Endothelial cell of umbilical vein (primary cell): ENCODE data around the gene TARDBP. TPM values are rescaled to one million over a fixed set of nuclear protein-coding genes. Genes with fewer than 3 reads are reported as not detected.

ENCODE experiments used
- BruUV-seq: library from RNA; stranded (reverse); fragments of 400-500 nt; replicated peaks from 2 replicates; lab custom pipeline; 2021; lab: Mats Ljungman, UMichigan
- CTCF ChIA-PET: fragments of 300-600, 350-600 bp; sonication (Branson Sonifier 250); formaldehyde crosslinking; loops from one replicate; lab custom pipeline; 2021; ENCODE audit warnings: antibody characterized with exemption, inconsistent platforms; lab: Charles Lee
- POLR2A ChIA-PET: fragments of 300-600, 350-600 bp; sonication (Branson Sonifier 250); formaldehyde crosslinking; loops from one replicate; lab custom pipeline; 2021; ENCODE audit warnings: antibody characterized with exemption, inconsistent platforms; lab: Charles Lee
- DNase-seq: peaks from one replicate; pipeline ENCODE4 v3.0.0-alpha.2; 2011; ENCODE audit warnings: low read depth, low spot score
- FAIRE-seq: peaks from 2 replicates; lab custom pipeline; 2011; peaks lifted over from hg19 to GRCh38; lab: Jason Lieb, UNC
- H2AFZ ChIP-seq: 2 replicates; pipeline ENCODE4 v1.6.0; 2012; ENCODE audit warnings: low read depth, low read length, control low read depth, inconsistent platforms
- H3K27ac ChIP-seq: 2 replicates; pipeline ENCODE4 v1.5.1; 2011; ENCODE audit warnings: low read depth, mild to moderate bottlenecking, control low read depth, low read length, moderate library complexity; ENCODE audit not compliant: insufficient read depth
- H3K27me3 ChIP-seq, 2 experiments: 2 replicates each; pipeline versions ENCODE4 v1.6.0 to v1.6.1; 2011; ENCODE audit warnings: low read length in 2 of 2, mixed read lengths in 1 of 2; ENCODE audit not compliant: control insufficient read depth in 2 of 2, insufficient read depth in 2 of 2
- H3K36me3 ChIP-seq, 2 experiments: 2 replicates in 1 of 2; 3 replicates in 1 of 2; pipeline ENCODE4 v1.5.1; 2011; ENCODE audit warnings: low read length in 2 of 2, mild to moderate bottlenecking in 1 of 2, moderate library complexity in 1 of 2; ENCODE audit not compliant: control insufficient read depth in 2 of 2, insufficient read depth in 2 of 2; ENCODE audit errors: extremely low read depth in 1 of 2
- H3K4me1 ChIP-seq: 3 replicates; pipeline ENCODE4 v1.5.1; 2011; ENCODE audit warnings: mild to moderate bottlenecking, low read length; ENCODE audit not compliant: control insufficient read depth, insufficient read depth; ENCODE audit errors: extremely low read depth
- H3K4me2 ChIP-seq: 2 replicates; pipeline ENCODE4 v1.6.1; 2011; ENCODE audit warnings: low read length, control low read depth, mixed read lengths; ENCODE audit not compliant: insufficient read depth
- H3K4me3 ChIP-seq, 3 experiments: fragments of 200-600 bp in 1 of 3; sonication (generic), shearing (Covaris generic) in 1 of 3; replicated peaks in 1 of 3; 2 replicates each; pipeline ENCODE4 v1.5.1; 2011 to 2016; ENCODE audit warnings: control low read depth in 3 of 3, low read length in 3 of 3, mild to moderate bottlenecking in 2 of 3, inconsistent platforms in 1 of 3, low read depth in 1 of 3, moderate library complexity in 1 of 3; ENCODE audit not compliant: insufficient read depth in 1 of 3
- H3K79me2 ChIP-seq: 2 replicates; pipeline ENCODE4 v1.6.0; 2012; ENCODE audit warnings: low read length, inconsistent platforms; ENCODE audit not compliant: control insufficient read depth, insufficient read depth
- H3K9ac ChIP-seq: replicated peaks from 2 replicates; pipeline ENCODE3; 2011; ENCODE audit warnings: low read length, control low read depth; ENCODE audit not compliant: insufficient read depth; ENCODE audit errors: extremely low read depth
- H3K9me1 ChIP-seq: replicated peaks from 3 replicates; pipeline ENCODE4 v1.6.0; 2011; ENCODE audit warnings: mild to moderate bottlenecking, low read length; ENCODE audit not compliant: control insufficient read depth, insufficient read depth; ENCODE audit errors: extremely low read depth
- H3K9me3 ChIP-seq: replicated peaks from 2 replicates; pipeline ENCODE4 v1.5.1; 2012; ENCODE audit warnings: low read length, inconsistent platforms; ENCODE audit not compliant: control insufficient read depth, insufficient read depth
- H4K20me1 ChIP-seq: replicated peaks from 2 replicates; pipeline ENCODE3; 2011; ENCODE audit warnings: mild to moderate bottlenecking, low read length; ENCODE audit not compliant: control insufficient read depth, insufficient read depth; ENCODE audit errors: extremely low read depth
- EZH2 ChIP-seq: IDR thresholded peaks from 2 replicates; pipeline ENCODE4 v1.6.1; 2012; ENCODE audit warnings: borderline replicate concordance, low read depth, mild to moderate bottlenecking, moderate library complexity, low read length, inconsistent platforms; ENCODE audit not compliant: severe bottlenecking
- FOS ChIP-seq: IDR thresholded peaks from 2 replicates; pipeline ENCODE4 v1.6.1; 2011; ENCODE audit warnings: mild to moderate bottlenecking, low read length, moderate library complexity, borderline replicate concordance; ENCODE audit not compliant: insufficient read depth
- GATA2 ChIP-seq: IDR thresholded peaks from 2 replicates; pipeline ENCODE4 v1.7.0; 2011; ENCODE audit warnings: low read depth, mild to moderate bottlenecking, moderate library complexity, mixed read lengths, low read length; ENCODE audit not compliant: insufficient read length, insufficient read depth
- JUN ChIP-seq: IDR thresholded peaks from 2 replicates; pipeline ENCODE4 v1.6.1; 2011; ENCODE audit warnings: borderline replicate concordance, low read depth; ENCODE audit not compliant: insufficient read length, insufficient read depth
- MYC ChIP-seq: IDR thresholded peaks from one replicate; pipeline ENCODE4 v1.6.1; 2011; ENCODE audit warnings: mild to moderate bottlenecking, low read depth, low read length
- POLR2A ChIP-seq: IDR thresholded peaks from 2 replicates; pipeline ENCODE4 v1.6.1; 2012; ENCODE audit warnings: low read depth, mild to moderate bottlenecking, control low read depth, low read length
- POLR2AphosphoS5 ChIP-seq: IDR thresholded peaks from 2 replicates; pipeline ENCODE4 v1.6.1; 2012; ENCODE audit warnings: low read depth, mild to moderate bottlenecking, control low read depth, low read length, moderate library complexity; ENCODE audit not compliant: insufficient read depth
- dilution Hi-C: fragments of 300-500 bp; cut with MboI; formaldehyde crosslinking; loops from one replicate; pipeline ENCODE4 v1.15.0; 2019; ENCODE audit warnings: low sequenced_read_pairs; ENCODE audit not compliant: extremely low pct_ligation_motif_present
- intact Hi-C: fragments of 100-400 bp; cut with micrococcal nuclease; formaldehyde crosslinking; loops from one replicate; pipeline ENCODE4 v1.10.0; 2022
- polyA plus RNA-seq, 4 experiments: library from polyadenylated mRNA; depleted of rRNA in 3 of 4; stranded (reverse) in 3 of 4; unstranded in 1 of 4; fragments of >200 nt; gene quantifications; 2 replicates each; pipeline versions ENCODE4 v1.2.1 to v1.2.3, GENCODE V29; 2011 to 2012; ENCODE audit warnings: missing spikeins in 1 of 4
- total RNA-seq: library from RNA; stranded (reverse); gene quantifications from 2 replicates; pipeline ENCODE4 v1.2.3, GENCODE V29; 2021
- TF ChIP-seq, protein P1 (sequence below): IDR thresholded peaks from 2 replicates; pipeline ENCODE4 v1.6.1; 2011; ENCODE audit not compliant: insufficient read depth, insufficient read length
- TF ChIP-seq, protein P2 (sequence below), 2 donors: IDR thresholded peaks; 1 replicate in 1 of 2; 2 replicates in 1 of 2; pipeline ENCODE4 v1.5.1; 2011; ENCODE audit warnings: low read length in 2 of 2, mild to moderate bottlenecking in 2 of 2, moderate library complexity in 2 of 2, control low read depth in 1 of 2, inconsistent platforms in 1 of 2, low read depth in 1 of 2; ENCODE audit not compliant: insufficient read depth in 1 of 2; ENCODE audit errors: extremely low read depth in 1 of 2

TARDBP gene
- total and polyA plus RNA-seq, 2 donors (not counting 3 experiments of a cell fraction or from before 2014, with no cell fraction given): 106 to 183 TPM

DNA sequence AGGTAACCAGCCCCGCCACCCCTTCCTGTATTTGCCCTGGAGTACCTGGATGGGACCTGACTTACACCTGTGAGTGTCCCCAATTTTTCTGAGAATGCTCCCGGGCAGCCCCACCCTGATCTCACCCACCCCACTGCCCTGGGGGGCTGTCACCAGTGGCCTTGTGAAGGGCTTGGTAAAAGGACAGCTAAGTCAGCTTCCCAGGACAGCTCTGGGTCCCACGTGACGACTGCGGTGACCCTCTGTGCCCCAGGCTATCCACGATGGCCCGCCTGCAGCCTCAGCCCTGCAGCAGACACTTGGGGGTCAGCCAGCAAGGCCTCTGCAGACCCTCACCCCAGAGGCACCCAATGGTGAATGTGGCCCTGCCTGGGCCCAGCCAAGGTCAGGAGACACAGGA is 41.7 kb downstream of the TARDBP start:
- no peak for DNase-seq
- Histone ChIP-seq H3K27ac (no peak overlapping the region), H3K27me3 (no peaks in the 10 kb centered on the region), H3K9ac (no peak overlapping the region), H3K4me2 (no peak overlapping the region), H3K9me3 (no peaks in the 10 kb centered on the region), H3K79me2 (peaks cover 10% of the 10 kb centered on the region), H4K20me1 (no peaks in the 10 kb centered on the region), H3K4me3 (no peak overlapping the region), H2AFZ (no peak overlapping the region), H3K4me1 (peaks cover 6% of the 10 kb centered on the region), H3K36me3 (peaks cover 0 to 12% of the 10 kb centered on the region in 2 experiments), H3K9me1 (no peaks in the 10 kb centered on the region)
- intact Hi-C loops (no loop called here), dilution Hi-C loops (no loop called here)
- FAIRE-seq: no peak
- no peak for TF ChIP-seq POLR2AphosphoS5
- TF ChIP-seq FOS: no peak
- no peak for TF ChIP-seq GATA2
- TF ChIP-seq, protein P1, sequence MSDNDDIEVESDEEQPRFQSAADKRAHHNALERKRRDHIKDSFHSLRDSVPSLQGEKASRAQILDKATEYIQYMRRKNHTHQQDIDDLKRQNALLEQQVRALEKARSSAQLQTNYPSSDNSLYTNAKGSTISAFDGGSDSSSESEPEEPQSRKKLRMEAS: no peak
- TF ChIP-seq JUN: no peak
- no peak for TF ChIP-seq POLR2A
- TF ChIP-seq, protein P2, sequence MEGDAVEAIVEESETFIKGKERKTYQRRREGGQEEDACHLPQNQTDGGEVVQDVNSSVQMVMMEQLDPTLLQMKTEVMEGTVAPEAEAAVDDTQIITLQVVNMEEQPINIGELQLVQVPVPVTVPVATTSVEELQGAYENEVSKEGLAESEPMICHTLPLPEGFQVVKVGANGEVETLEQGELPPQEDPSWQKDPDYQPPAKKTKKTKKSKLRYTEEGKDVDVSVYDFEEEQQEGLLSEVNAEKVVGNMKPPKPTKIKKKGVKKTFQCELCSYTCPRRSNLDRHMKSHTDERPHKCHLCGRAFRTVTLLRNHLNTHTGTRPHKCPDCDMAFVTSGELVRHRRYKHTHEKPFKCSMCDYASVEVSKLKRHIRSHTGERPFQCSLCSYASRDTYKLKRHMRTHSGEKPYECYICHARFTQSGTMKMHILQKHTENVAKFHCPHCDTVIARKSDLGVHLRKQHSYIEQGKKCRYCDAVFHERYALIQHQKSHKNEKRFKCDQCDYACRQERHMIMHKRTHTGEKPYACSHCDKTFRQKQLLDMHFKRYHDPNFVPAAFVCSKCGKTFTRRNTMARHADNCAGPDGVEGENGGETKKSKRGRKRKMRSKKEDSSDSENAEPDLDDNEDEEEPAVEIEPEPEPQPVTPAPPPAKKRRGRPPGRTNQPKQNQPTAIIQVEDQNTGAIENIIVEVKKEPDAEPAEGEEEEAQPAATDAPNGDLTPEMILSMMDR (IDR thresholded peaks at IDR 0.05; ENCODE audit: extremely low read depth in 1 of 2, insufficient read depth in 1 of 2, low read depth in 1 of 2, low read length in 2 of 2): no peak
- no peak for TF ChIP-seq MYC
- no peak for TF ChIP-seq EZH2
- ChIA-PET POLR2A (no interaction called here), CTCF (interaction anchor here (1.6 kb wide), 1 partner anchor 16 kb away, joined by 9 read pairs; no protein-coding TSS in a partner anchor)
- BruUV-seq: no TSS peak
